B cell (primary cell): ENCODE data around the gene ZBTB44.

Source experiments
- EZH2 ChIP-seq: IDR thresholded peaks from 2 replicates; pipeline ENCODE4 v1.6.1; 2012; ENCODE audit warnings: borderline replicate concordance, low read depth, mild to moderate bottlenecking, moderate library complexity, low read length; ENCODE audit not compliant: insufficient read depth, poor library complexity, severe bottlenecking
- TF ChIP-seq, protein P1 (sequence below): fragments of 200-600 bp; IDR thresholded peaks from one replicate; pipeline ENCODE4 v1.8.0; 2022; ENCODE audit warnings: antibody characterized with exemption, mild to moderate bottlenecking

DNA sequence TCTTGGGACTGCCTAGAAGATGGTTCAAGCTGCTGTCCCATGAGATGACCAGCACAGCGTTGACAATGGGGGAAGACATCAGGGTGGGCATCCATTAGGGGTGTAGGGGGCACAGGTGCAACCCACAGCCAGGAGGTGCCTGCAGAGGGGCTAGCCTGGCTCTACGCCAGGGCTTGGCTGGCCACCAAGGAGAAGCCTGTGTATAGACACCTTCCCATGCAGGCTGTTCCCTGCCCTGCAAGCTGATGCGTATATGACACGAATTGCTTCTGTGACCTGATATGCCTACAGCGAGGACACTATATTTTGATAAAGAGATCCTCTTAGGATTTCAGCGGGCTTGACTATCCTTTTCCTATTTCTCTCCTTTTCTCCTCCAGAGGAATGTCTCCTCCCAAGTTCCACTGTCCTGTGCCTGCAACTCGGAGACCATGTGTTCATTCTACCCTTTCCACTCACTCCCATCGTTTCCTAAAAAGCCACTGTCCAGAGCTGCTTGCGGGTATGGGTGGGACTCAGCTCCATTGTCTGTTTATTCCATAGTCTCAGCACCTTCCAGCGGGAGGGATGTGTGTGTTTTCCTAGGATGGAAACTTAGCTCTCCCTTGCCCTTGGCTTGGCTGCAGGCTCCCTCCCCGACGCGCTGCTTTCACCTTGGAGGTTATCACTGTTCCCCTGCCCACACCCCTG, 99.0 kb downstream of the ZBTB44 start:
- TF ChIP-seq, protein P1, sequence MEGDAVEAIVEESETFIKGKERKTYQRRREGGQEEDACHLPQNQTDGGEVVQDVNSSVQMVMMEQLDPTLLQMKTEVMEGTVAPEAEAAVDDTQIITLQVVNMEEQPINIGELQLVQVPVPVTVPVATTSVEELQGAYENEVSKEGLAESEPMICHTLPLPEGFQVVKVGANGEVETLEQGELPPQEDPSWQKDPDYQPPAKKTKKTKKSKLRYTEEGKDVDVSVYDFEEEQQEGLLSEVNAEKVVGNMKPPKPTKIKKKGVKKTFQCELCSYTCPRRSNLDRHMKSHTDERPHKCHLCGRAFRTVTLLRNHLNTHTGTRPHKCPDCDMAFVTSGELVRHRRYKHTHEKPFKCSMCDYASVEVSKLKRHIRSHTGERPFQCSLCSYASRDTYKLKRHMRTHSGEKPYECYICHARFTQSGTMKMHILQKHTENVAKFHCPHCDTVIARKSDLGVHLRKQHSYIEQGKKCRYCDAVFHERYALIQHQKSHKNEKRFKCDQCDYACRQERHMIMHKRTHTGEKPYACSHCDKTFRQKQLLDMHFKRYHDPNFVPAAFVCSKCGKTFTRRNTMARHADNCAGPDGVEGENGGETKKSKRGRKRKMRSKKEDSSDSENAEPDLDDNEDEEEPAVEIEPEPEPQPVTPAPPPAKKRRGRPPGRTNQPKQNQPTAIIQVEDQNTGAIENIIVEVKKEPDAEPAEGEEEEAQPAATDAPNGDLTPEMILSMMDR, result no peak
- TF ChIP-seq EZH2, result no peak
